Fibroblast of the aortic adventitia (primary cell): Measurements from ENCODE around the gene FOXD4L4. TPM values are rescaled to one million over a fixed set of nuclear protein-coding genes. Genes with fewer than 3 reads are reported as not detected.
"Not testable (repeated sequence)": the region's sequence is repeated elsewhere in the genome, so short reads cannot be mapped to it uniquely, and the experiment has no call there.

Source experiments
- DNase-seq: peaks from one replicate; pipeline ENCODE4 v3.0.0-alpha.2; 2010; ENCODE audit warnings: low read depth
- H3K4me3 ChIP-seq: 2 replicates; pipeline ENCODE4 v1.5.1; 2011; ENCODE audit warnings: low read depth, mild to moderate bottlenecking, control low read depth, low read length, moderate library complexity
- total RNA-seq: library from RNA; depleted of rRNA; stranded (reverse); fragments of >200 nt; gene quantifications from 2 replicates; pipeline ENCODE4 v1.2.3, GENCODE V29; 2012; ENCODE audit warnings: low replicate concordance

The FOXD4L4 gene
- 0.09 TPM in 1 of 2 replicates, not detected in the other for total RNA-seq

DNA sequence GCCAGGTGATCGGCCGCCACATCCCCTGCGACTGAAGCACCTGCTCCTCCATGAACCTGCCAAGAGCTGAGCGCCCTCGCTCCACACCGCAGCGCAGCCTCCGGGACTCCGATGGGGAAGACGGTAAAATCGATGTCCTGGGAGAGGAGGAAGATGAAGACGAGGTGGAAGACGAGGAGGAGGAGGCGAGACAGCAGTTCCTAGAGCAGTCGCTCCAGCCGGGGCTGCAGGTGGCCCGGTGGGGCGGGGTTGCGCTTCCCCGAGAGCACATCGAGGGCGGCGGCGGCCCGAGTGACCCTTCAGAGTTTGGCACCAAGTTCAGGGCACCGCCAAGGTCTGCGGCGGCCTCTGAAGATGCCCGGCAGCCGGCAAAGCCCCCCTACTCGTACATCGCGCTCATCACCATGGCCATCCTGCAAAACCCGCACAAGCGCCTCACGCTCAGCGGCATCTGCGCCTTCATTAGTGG is at the start of gene FOXD4L4:
Gene FOXD4L4, plus strand, starts transcription at position 51 of the 469 bp plus-strand sequence. Its CDS starts 0 bp downstream, at position 51.
- H3K4me3 ChIP-seq, DNase-seq: not testable (repeated sequence)

DNA sequence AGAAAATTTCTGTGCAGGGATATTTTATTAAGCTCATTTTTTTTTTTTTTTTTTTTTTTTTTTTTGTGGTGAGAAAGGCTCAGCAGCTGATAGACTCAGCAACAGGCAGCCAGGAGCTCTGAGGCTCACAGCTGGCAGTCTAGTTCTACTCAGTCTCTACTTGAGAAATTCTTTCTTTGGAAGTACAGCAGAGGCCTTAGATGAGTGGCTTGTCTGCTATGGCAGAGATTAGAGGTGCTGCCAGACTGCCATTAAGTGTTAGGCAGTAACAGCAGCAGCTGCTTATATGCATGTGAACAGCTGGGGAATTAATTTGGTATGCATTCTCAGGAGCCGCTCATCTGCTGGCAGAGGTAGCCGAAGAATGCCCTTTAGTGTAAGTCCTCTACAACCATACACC is 33.4 kb upstream of the FOXD4L4 start:
- DNase-seq: not testable (repeated sequence)

DNA sequence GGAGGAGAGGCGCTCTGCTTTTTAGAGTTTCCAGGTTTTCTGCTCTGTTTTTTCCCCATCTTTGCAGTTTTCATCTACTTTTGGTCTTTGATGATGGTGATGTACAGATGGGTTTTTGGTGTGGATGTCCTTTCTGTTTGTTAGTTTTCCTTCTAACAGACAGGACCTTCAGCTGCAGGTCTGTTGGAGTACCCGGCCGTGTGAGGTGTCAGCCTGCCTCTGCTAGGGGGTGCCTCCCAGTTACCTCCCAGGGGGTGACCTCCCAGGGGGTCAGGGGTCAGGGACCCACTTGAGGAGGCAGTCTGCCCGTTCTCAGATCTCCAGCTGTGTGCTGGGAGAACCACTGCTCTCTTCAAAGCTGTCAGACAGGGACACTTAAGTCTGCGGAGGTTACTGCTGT is 22.5 kb upstream of the FOXD4L4 start:
- not testable (repeated sequence) for H3K4me3 ChIP-seq, DNase-seq

More for the DNA sequence above, 33.4 kb upstream of the FOXD4L4 start:
- not testable (repeated sequence) for H3K4me3 ChIP-seq

DNA sequence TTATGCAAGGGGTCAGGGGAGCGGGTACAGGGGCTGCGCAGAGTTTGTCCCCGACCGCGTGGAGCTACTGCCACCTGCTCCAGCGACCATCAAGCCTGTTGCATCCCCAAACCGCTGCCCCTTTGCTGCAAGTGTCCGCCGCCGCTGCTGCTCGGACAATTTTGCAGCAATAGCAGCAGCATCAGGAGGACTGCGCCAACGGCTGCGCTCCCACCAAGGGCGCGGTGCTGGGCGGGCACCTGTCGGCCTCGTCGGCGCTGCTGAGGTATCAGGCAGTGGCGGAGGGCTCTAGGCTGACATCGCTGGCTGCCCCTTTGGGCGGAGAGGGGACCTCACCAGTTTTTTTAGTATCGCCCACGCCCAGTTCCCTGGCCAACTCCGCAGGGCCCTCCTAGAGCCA is 1.2 kb downstream of the FOXD4L4 start:
- DNase-seq, H3K4me3 ChIP-seq: not testable (repeated sequence)

Other genes starting within 250 kb of the FOXD4L4 start
- 33.5 and 40.0 TPM in 2 replicates for gene ZNG1E, start 61.2 kb upstream of the FOXD4L4 start, total RNA-seq